H9 (cell line): Measurements from ENCODE around the gene MAPK14. TPM values are rescaled to one million over a fixed set of nuclear protein-coding genes. Genes with fewer than 3 reads are reported as not detected.

Experiments used
- DNase-seq: peaks from one replicate; pipeline ENCODE4 v3.0.0-alpha.2; 2017
- H2AFZ ChIP-seq: one replicate; pipeline ENCODE4 v1.6.1; 2013; ENCODE audit warnings: mild to moderate bottlenecking, low read length, control low read depth, moderate library complexity
- H2AK5ac ChIP-seq: 2 replicates; pipeline ENCODE4 v1.6.1; 2013; ENCODE audit warnings: low read length, control low read depth, mixed read lengths; ENCODE audit not compliant: insufficient read length
- H2BK120ac ChIP-seq: one replicate; pipeline ENCODE4 v1.6.1; 2013; ENCODE audit warnings: low read depth, mild to moderate bottlenecking, low read length, control low read depth, inconsistent platforms; ENCODE audit not compliant: poor library complexity, severe bottlenecking
- H2BK12ac ChIP-seq: 2 replicates; pipeline ENCODE4 v1.6.1; 2013; ENCODE audit warnings: low read length, control low read depth, mixed read lengths, low read depth; ENCODE audit not compliant: insufficient read length
- H2BK15ac ChIP-seq: 2 replicates; pipeline ENCODE4 v1.6.1; 2013; ENCODE audit warnings: low read depth, low read length, control low read depth
- H2BK20ac ChIP-seq: one replicate; pipeline ENCODE4 v1.6.1; 2013; ENCODE audit warnings: low read depth, mild to moderate bottlenecking, low read length, control low read depth, inconsistent platforms; ENCODE audit not compliant: poor library complexity, severe bottlenecking
- H2BK5ac ChIP-seq: 2 replicates; pipeline ENCODE4 v1.6.1; 2013; ENCODE audit warnings: low read length, control low read depth, mixed read lengths; ENCODE audit not compliant: insufficient read length
- H3K14ac ChIP-seq: 2 replicates; pipeline ENCODE4 v1.6.1; 2013; ENCODE audit warnings: low read length, control low read depth; ENCODE audit not compliant: insufficient read depth
- H3K18ac ChIP-seq: 2 replicates; pipeline ENCODE4 v1.6.1; 2013; ENCODE audit warnings: low read depth, mild to moderate bottlenecking, mixed read lengths, low read length, control low read depth; ENCODE audit not compliant: insufficient read length
- H3K23ac ChIP-seq: 2 replicates; pipeline ENCODE4 v1.6.1; 2013; ENCODE audit warnings: low read length, control low read depth, mixed read lengths, low read depth; ENCODE audit not compliant: insufficient read length
- H3K23me2 ChIP-seq: 2 replicates; pipeline ENCODE4 v1.6.1; 2013; ENCODE audit warnings: low read depth, mild to moderate bottlenecking, mixed read lengths, low read length, control low read depth; ENCODE audit not compliant: insufficient read length, poor library complexity, severe bottlenecking
- H3K27ac ChIP-seq: 2 replicates; pipeline ENCODE4 v1.5.1; 2013; ENCODE audit warnings: low read length, control low read depth, mixed read lengths, low read depth; ENCODE audit not compliant: insufficient read length
- H3K27me3 ChIP-seq: 2 replicates; pipeline ENCODE4 v1.6.1; 2013; ENCODE audit warnings: low read length, control low read depth, inconsistent platforms; ENCODE audit not compliant: insufficient read depth
- H3K4ac ChIP-seq: 2 replicates; pipeline ENCODE4 v1.6.1; 2013; ENCODE audit warnings: low read depth, mild to moderate bottlenecking, control low read depth, inconsistent platforms, low read length, moderate library complexity
- H3K4me1 ChIP-seq: 2 replicates; pipeline ENCODE4 v1.6.1; 2013; ENCODE audit warnings: low read length, control low read depth, inconsistent platforms; ENCODE audit not compliant: insufficient read depth
- H3K4me2 ChIP-seq: 2 replicates; pipeline ENCODE4 v1.6.1; 2013; ENCODE audit warnings: low read length, control low read depth, mixed read lengths; ENCODE audit not compliant: insufficient read length, insufficient read depth
- H3K56ac ChIP-seq: 2 replicates; pipeline ENCODE4 v1.6.1; 2013; ENCODE audit warnings: low read depth, mild to moderate bottlenecking, mixed read lengths, low read length, control low read depth; ENCODE audit not compliant: insufficient read length
- H3K79me1 ChIP-seq: 2 replicates; pipeline ENCODE4 v1.6.1; 2013; ENCODE audit warnings: low read depth, mild to moderate bottlenecking, moderate library complexity, low read length, control low read depth, inconsistent platforms; ENCODE audit not compliant: insufficient read depth, poor library complexity, severe bottlenecking
- H3K79me2 ChIP-seq: 2 replicates; pipeline ENCODE4 v1.6.1; 2013; ENCODE audit warnings: low read length, control low read depth, inconsistent platforms; ENCODE audit not compliant: insufficient read depth
- H3K9ac ChIP-seq: 2 replicates; pipeline ENCODE4 v1.6.1; 2013; ENCODE audit warnings: low read length, control low read depth, mixed read lengths; ENCODE audit not compliant: insufficient read length; ENCODE audit errors: extremely low read depth
- H3K9me3 ChIP-seq: one replicate; pipeline ENCODE4 v1.6.1; 2013; ENCODE audit warnings: low read depth, low read length, inconsistent platforms; ENCODE audit not compliant: control insufficient read depth
- H3T11ph ChIP-seq: one replicate; pipeline ENCODE4 v1.6.1; 2013; ENCODE audit warnings: mild to moderate bottlenecking, low read length, control low read depth, inconsistent platforms
- H4K20me1 ChIP-seq: one replicate; pipeline ENCODE4 v1.6.1; 2013; ENCODE audit not compliant: control insufficient read depth, insufficient read length, insufficient read depth
- H4K5ac ChIP-seq: 2 replicates; pipeline ENCODE4 v1.6.1; 2013; ENCODE audit warnings: low read depth, mild to moderate bottlenecking, mixed read lengths, low read length, control low read depth; ENCODE audit not compliant: insufficient read length
- H4K8ac ChIP-seq: replicated peaks from 2 replicates; pipeline ENCODE4 v1.6.1; 2013; ENCODE audit warnings: low read length, control low read depth, mixed read lengths, low read depth; ENCODE audit not compliant: insufficient read length
- H4K91ac ChIP-seq: 2 replicates; pipeline ENCODE4 v1.6.1; 2013; ENCODE audit warnings: low read depth, mild to moderate bottlenecking, moderate library complexity, mixed read lengths, low read length, control low read depth; ENCODE audit not compliant: insufficient read length
- H3K27ac Mint-ChIP-seq, 3 experiments: 2 replicates in 2 of 3; 3 replicates in 1 of 3; pipeline ENCODE4 v1.8.0; 2020 to 2021; ENCODE audit warnings: mixed read lengths in 3 of 3, mild to moderate bottlenecking in 1 of 3, moderate library complexity in 1 of 3
- H3K27me3 Mint-ChIP-seq: 2 replicates; pipeline ENCODE4 v1.8.0; 2021; ENCODE audit warnings: low read depth, mild to moderate bottlenecking, moderate library complexity, mixed read lengths
- H3K36me3 Mint-ChIP-seq, 3 experiments: 2 replicates in 2 of 3; 3 replicates in 1 of 3; pipeline ENCODE4 v1.8.0; 2020 to 2021; ENCODE audit warnings: low read depth in 3 of 3, mixed read lengths in 3 of 3; ENCODE audit not compliant: insufficient read depth in 1 of 3
- H3K4me1 Mint-ChIP-seq, 2 experiments: 2 replicates each; pipeline ENCODE4 v1.8.0; 2020; ENCODE audit warnings: mixed read lengths in 2 of 2
- H3K4me3 Mint-ChIP-seq, 2 experiments: 2 replicates in 1 of 2; 3 replicates in 1 of 2; pipeline ENCODE4 v1.8.0; 2020 to 2021; ENCODE audit warnings: mild to moderate bottlenecking in 2 of 2, mixed read lengths in 2 of 2, moderate library complexity in 1 of 2
- H3K9me3 Mint-ChIP-seq, 2 experiments: 2 replicates in 1 of 2; 3 replicates in 1 of 2; pipeline ENCODE4 v1.8.0; 2020; ENCODE audit warnings: mild to moderate bottlenecking in 2 of 2, mixed read lengths in 2 of 2, moderate library complexity in 1 of 2
- WGBS: extraction: QIAGEN DNeasy Blood & Tissue Kit; methylation state at CpG from one replicate; pipeline ENCODE4 v1.1.7; 2013; ENCODE audit warnings: missing lambda C conversion rate, low lambda C conversion rate, mixed read lengths; ENCODE audit not compliant: insufficient read length; ENCODE audit errors: extremely low coverage; 5-methylcytosine and 5-hydroxymethylcytosine counted together
- total RNA-seq: library from RNA; stranded (reverse); gene quantifications from 2 replicates; pipeline ENCODE4 v1.2.1, GENCODE V29; 2021
- TF ChIP-seq, protein P1 (sequence below): fragments of 200-600 bp; sonication (generic); conservative IDR thresholded peaks from 3 replicates; pipeline ENCODE4 v1.8.0; 2021; ENCODE audit warnings: antibody characterized with exemption, mild to moderate bottlenecking

Gene MAPK14
- total RNA-seq, 1 experiment from 2014 or later = 40.5 TPM

DNA sequence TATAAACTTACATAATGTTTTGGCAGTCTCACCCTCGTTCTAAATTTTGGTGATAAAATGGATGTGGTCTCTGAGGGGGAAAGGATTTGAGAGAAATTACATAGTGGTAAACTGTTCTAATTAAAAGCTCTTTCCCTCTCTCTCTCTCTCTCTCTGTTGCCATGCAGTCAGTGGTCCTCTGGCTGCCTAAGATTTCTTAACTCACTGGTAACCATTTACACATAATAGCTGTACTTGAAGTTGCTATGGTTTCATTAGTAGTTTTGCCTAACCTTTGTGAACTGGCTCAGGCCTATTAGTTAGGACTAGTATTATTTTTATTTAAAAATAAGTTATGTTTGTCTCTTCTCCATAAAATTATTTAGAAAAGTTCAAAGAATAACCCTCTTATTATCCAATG lies 42.0 kb downstream of the MAPK14 start:
- Histone ChIP-seq H3T11ph (no peak overlapping the region), H2BK15ac (no peak overlapping the region), H2BK20ac (no peak overlapping the region), H4K20me1 (no peaks in the 10 kb centered on the region), H3K14ac (no peak overlapping the region), H4K5ac (no peak overlapping the region), H3K18ac (no peak overlapping the region), H4K91ac (no peak overlapping the region), H3K79me1 (no peaks in the 10 kb centered on the region), H3K79me2 (no peaks in the 10 kb centered on the region), H2AFZ (no peak overlapping the region), H3K27me3 (no peaks in the 10 kb centered on the region), H2BK5ac (no peak overlapping the region), H3K4me1 (no peaks in the 10 kb centered on the region), H3K4me2 (no peak overlapping the region), H2BK120ac (no peak overlapping the region), H3K23ac (no peak overlapping the region), H3K23me2 (no peaks in the 10 kb centered on the region), H3K9ac (no peak overlapping the region), H3K56ac (no peak overlapping the region), H2BK12ac (no peak overlapping the region), H3K9me3 (no peaks in the 10 kb centered on the region), H4K8ac (no peak overlapping the region), H3K4ac (no peak overlapping the region), H2AK5ac (no peak overlapping the region), H3K27ac (no peak overlapping the region)
- H3K9me3 Mint-ChIP-seq = no peaks in the 10 kb centered on the region
- DNase-seq = no peak
- no peak overlapping the region for H3K4me3 Mint-ChIP-seq
- no peak overlapping the region for H3K27ac Mint-ChIP-seq
- H3K36me3 Mint-ChIP-seq = peaks cover 0 to 3% (median 0%) of the 10 kb centered on the region in 3 experiments; a peak in 1 of 7 replicates
- H3K4me1 Mint-ChIP-seq = peaks cover 6 to 9% of the 10 kb centered on the region in 2 experiments
- TF ChIP-seq, protein P1, sequence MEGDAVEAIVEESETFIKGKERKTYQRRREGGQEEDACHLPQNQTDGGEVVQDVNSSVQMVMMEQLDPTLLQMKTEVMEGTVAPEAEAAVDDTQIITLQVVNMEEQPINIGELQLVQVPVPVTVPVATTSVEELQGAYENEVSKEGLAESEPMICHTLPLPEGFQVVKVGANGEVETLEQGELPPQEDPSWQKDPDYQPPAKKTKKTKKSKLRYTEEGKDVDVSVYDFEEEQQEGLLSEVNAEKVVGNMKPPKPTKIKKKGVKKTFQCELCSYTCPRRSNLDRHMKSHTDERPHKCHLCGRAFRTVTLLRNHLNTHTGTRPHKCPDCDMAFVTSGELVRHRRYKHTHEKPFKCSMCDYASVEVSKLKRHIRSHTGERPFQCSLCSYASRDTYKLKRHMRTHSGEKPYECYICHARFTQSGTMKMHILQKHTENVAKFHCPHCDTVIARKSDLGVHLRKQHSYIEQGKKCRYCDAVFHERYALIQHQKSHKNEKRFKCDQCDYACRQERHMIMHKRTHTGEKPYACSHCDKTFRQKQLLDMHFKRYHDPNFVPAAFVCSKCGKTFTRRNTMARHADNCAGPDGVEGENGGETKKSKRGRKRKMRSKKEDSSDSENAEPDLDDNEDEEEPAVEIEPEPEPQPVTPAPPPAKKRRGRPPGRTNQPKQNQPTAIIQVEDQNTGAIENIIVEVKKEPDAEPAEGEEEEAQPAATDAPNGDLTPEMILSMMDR = no peak
- no peaks in the 10 kb centered on the region for H3K27me3 Mint-ChIP-seq
- no CpG with 5 or more reads among the region's 1 CpG for WGBS
